ENCODE results near the gene MAEL.

Gene MAEL

GRCh38 chr1:167057241-167057688, 68.2 kb downstream of the MAEL start:
- DNase-seq: peak; percentile 19 to 20

- DNase-seq: peak; percentile 79 to 80
Observed at GRCh38 chr1:167059045-167059808, 70.1 kb downstream of the MAEL start.

GRCh38 chr1:167059809-167060107, 70.7 kb downstream of the MAEL start:
- no peak for DNase-seq

- no peak for DNase-seq
Observed at GRCh38 chr1:167060141-167061072, 71.3 kb downstream of the MAEL start.

- no peak for DNase-seq
Observed at GRCh38 chr1:167061073-167061464, 72.0 kb downstream of the MAEL start.

- no peak for DNase-seq
Observed at GRCh38 chr1:167064621-167065020, 75.5 kb downstream of the MAEL start.

GRCh38 chr1:167065471-167065870, 76.4 kb downstream of the MAEL start:
- no peak for DNase-seq

- DNase-seq: peak; percentile 82 to 88
Observed at GRCh38 chr1:167066333-167067122, 77.4 kb downstream of the MAEL start.

- DNase-seq: no peak
Observed at GRCh38 chr1:167067904-167068303, 78.8 kb downstream of the MAEL start.

- DNase-seq: no peak
Observed at GRCh38 chr1:167068761-167069160, 79.7 kb downstream of the MAEL start.

- DNase-seq: no peak
Observed at GRCh38 chr1:167071286-167071685, 82.2 kb downstream of the MAEL start.
